ENCODE results near the gene NABP2. TPM values are rescaled to one million over a fixed set of nuclear protein-coding genes. Genes with fewer than 3 reads are reported as not detected.
"Not testable (repeated sequence)": the region's sequence is repeated elsewhere in the genome, so short reads cannot be mapped to it uniquely, and the experiment has no call there.

The NABP2 gene
- total RNA-seq, 1 donor from 2014 or later = 36.6 TPM

- H3K27me3 Mint-ChIP-seq (ENCODE audit: low read depth) = no peaks in the 10 kb centered on the region
- no peaks in the 10 kb centered on the region for H3K9me3 Mint-ChIP-seq (ENCODE audit: low read depth)
- H3K27ac Mint-ChIP-seq (ENCODE audit: unreplicated experiment) = peak within 1 kb of the TSS; percentile 99
- TF ChIP-seq CTCF (IDR thresholded peaks at IDR 0.05) = peak; percentile 87
- peaks cover 8% of the 10 kb centered on the region for H3K36me3 Mint-ChIP-seq (ENCODE audit: low read depth)
- peak within 1 kb of the TSS; percentile 99 for H3K4me3 Mint-ChIP-seq (ENCODE audit: unreplicated experiment)
- DNase-seq (ENCODE audit: low spot score) = no peak
- peaks cover 33% of the 10 kb centered on the region for H3K4me1 Mint-ChIP-seq (ENCODE audit: low read depth)
Measured at GRCh38 chr12:56189099-56189917, 34.8 kb upstream of the NABP2 start, which contains the start of gene SMARCC2. TSS of gene SMARCC2 (minus strand) at chr12:56189483. CDS start at chr12:56189461, 22 bp downstream.

- H3K4me3 Mint-ChIP-seq (ENCODE audit: unreplicated experiment) = peak overlapping the region; percentile 99
- no peaks in the 10 kb centered on the region for H3K27me3 Mint-ChIP-seq (ENCODE audit: low read depth)
- TF ChIP-seq CTCF (IDR thresholded peaks at IDR 0.05) = peak; percentile 67
- H3K27ac Mint-ChIP-seq (ENCODE audit: unreplicated experiment) = peak overlapping the region; percentile 99
- peaks cover 33% of the 10 kb centered on the region for H3K4me1 Mint-ChIP-seq (ENCODE audit: low read depth)
- no peak for DNase-seq (ENCODE audit: low spot score)
- no peaks in the 10 kb centered on the region for H3K9me3 Mint-ChIP-seq (ENCODE audit: low read depth)
- H3K36me3 Mint-ChIP-seq (ENCODE audit: low read depth) = peaks cover 4% of the 10 kb centered on the region
Measured at GRCh38 chr12:56189918-56190694, 34.0 kb upstream of the NABP2 start.

- H3K36me3 Mint-ChIP-seq (ENCODE audit: low read depth) = peaks cover 4% of the 10 kb centered on the region
- peak overlapping the region; percentile 99 for H3K4me3 Mint-ChIP-seq (ENCODE audit: unreplicated experiment)
- TF ChIP-seq CTCF (IDR thresholded peaks at IDR 0.05) = no peak
- H3K27me3 Mint-ChIP-seq (ENCODE audit: low read depth) = no peaks in the 10 kb centered on the region
- H3K27ac Mint-ChIP-seq (ENCODE audit: unreplicated experiment) = peak overlapping the region; percentile 99
- no peaks in the 10 kb centered on the region for H3K9me3 Mint-ChIP-seq (ENCODE audit: low read depth)
- peaks cover 33% of the 10 kb centered on the region for H3K4me1 Mint-ChIP-seq (ENCODE audit: low read depth)
- DNase-seq (ENCODE audit: low spot score) = no peak
Measured at GRCh38 chr12:56190695-56191155, 33.4 kb upstream of the NABP2 start.

GRCh38 chr12:56192582-56192981, 31.6 kb upstream of the NABP2 start:
- Mint-ChIP-seq H3K9me3 (ENCODE audit: low read depth) (no peaks in the 10 kb centered on the region), H3K27ac (ENCODE audit: unreplicated experiment) (no peak overlapping the region), H3K4me3 (ENCODE audit: unreplicated experiment) (no peak overlapping the region), H3K27me3 (ENCODE audit: low read depth) (no peaks in the 10 kb centered on the region), H3K4me1 (ENCODE audit: low read depth) (peaks cover 37% of the 10 kb centered on the region), H3K36me3 (ENCODE audit: low read depth) (no peaks in the 10 kb centered on the region)
- no peak for DNase-seq (ENCODE audit: low spot score)
- no peak for TF ChIP-seq CTCF (IDR thresholded peaks at IDR 0.05)

- no peak for DNase-seq (ENCODE audit: low spot score)
- no peaks in the 10 kb centered on the region for H3K9me3 Mint-ChIP-seq (ENCODE audit: low read depth)
- peak overlapping the region; percentile 52 for H3K27ac Mint-ChIP-seq (ENCODE audit: unreplicated experiment)
- no peak overlapping the region for H3K4me3 Mint-ChIP-seq (ENCODE audit: unreplicated experiment)
- peak; percentile 92 for TF ChIP-seq CTCF (IDR thresholded peaks at IDR 0.05)
- H3K27me3 Mint-ChIP-seq (ENCODE audit: low read depth) = no peaks in the 10 kb centered on the region
- no peaks in the 10 kb centered on the region for H3K36me3 Mint-ChIP-seq (ENCODE audit: low read depth)
- H3K4me1 Mint-ChIP-seq (ENCODE audit: low read depth) = peaks cover 34% of the 10 kb centered on the region
Measured at GRCh38 chr12:56193025-56193578, 31.0 kb upstream of the NABP2 start.

GRCh38 chr12:56196818-56197550, 27.2 kb upstream of the NABP2 start:
- Mint-ChIP-seq H3K27ac (ENCODE audit: unreplicated experiment) (peak overlapping the region; percentile 91), H3K4me1 (ENCODE audit: low read depth) (peaks cover 27% of the 10 kb centered on the region)
- H3K9me3 Mint-ChIP-seq (ENCODE audit: low read depth); H3K27me3 Mint-ChIP-seq (ENCODE audit: low read depth); DNase-seq (ENCODE audit: low spot score); H3K4me3 Mint-ChIP-seq (ENCODE audit: unreplicated experiment); H3K36me3 Mint-ChIP-seq (ENCODE audit: low read depth): not testable (repeated sequence)
